Neuron (in vitro differentiated cells): ENCODE measurements around the gene ZMYM3.

Experiments used
- H2AFZ ChIP-seq: one replicate; pipeline ENCODE4 v1.6.1; 2013; ENCODE audit warnings: low read depth, mild to moderate bottlenecking, inconsistent platforms, low read length, moderate library complexity
- H3K27me3 ChIP-seq: one replicate; pipeline ENCODE4 v1.6.1; 2013; ENCODE audit warnings: low read length; ENCODE audit not compliant: insufficient read depth
- H3K36me3 ChIP-seq: one replicate; pipeline ENCODE4 v1.6.1; 2013; ENCODE audit warnings: low read length; ENCODE audit not compliant: insufficient read depth
- H3K4me1 ChIP-seq: one replicate; pipeline ENCODE4 v1.6.1; 2013; ENCODE audit warnings: low read length; ENCODE audit not compliant: insufficient read depth
- H3K4me3 ChIP-seq: 2 replicates; pipeline ENCODE4 v1.5.1; 2013; ENCODE audit warnings: mild to moderate bottlenecking, low read length, moderate library complexity
- H3K9me3 ChIP-seq: one replicate; pipeline ENCODE4 v1.6.1; 2013; ENCODE audit warnings: low read length

The ZMYM3 gene

GRCh38 chrX:71216485-71216884 lies 37.5 kb downstream of the ZMYM3 start:
- Histone ChIP-seq H3K36me3 (no peaks in the 10 kb centered on the region), H3K4me1 (no peaks in the 10 kb centered on the region), H2AFZ (no peak overlapping the region), H3K9me3 (no peaks in the 10 kb centered on the region), H3K4me3 (no peak overlapping the region), H3K27me3 (no peaks in the 10 kb centered on the region)

GRCh38 chrX:71215338-71215912 lies 38.5 kb downstream of the ZMYM3 start:
- no peaks in the 10 kb centered on the region for H3K27me3 ChIP-seq
- no peaks in the 10 kb centered on the region for H3K9me3 ChIP-seq
- no peaks in the 10 kb centered on the region for H3K4me1 ChIP-seq
- H3K4me3 ChIP-seq: no peak overlapping the region
- no peak overlapping the region for H2AFZ ChIP-seq
- no peaks in the 10 kb centered on the region for H3K36me3 ChIP-seq

- H3K4me1 ChIP-seq: no peaks in the 10 kb centered on the region
- no peaks in the 10 kb centered on the region for H3K36me3 ChIP-seq
- no peaks in the 10 kb centered on the region for H3K27me3 ChIP-seq
- H3K4me3 ChIP-seq: no peak overlapping the region
- no peak overlapping the region for H2AFZ ChIP-seq
- H3K9me3 ChIP-seq: no peaks in the 10 kb centered on the region
Measured at GRCh38 chrX:71214604-71215337, 39.2 kb downstream of the ZMYM3 start.

DNA sequence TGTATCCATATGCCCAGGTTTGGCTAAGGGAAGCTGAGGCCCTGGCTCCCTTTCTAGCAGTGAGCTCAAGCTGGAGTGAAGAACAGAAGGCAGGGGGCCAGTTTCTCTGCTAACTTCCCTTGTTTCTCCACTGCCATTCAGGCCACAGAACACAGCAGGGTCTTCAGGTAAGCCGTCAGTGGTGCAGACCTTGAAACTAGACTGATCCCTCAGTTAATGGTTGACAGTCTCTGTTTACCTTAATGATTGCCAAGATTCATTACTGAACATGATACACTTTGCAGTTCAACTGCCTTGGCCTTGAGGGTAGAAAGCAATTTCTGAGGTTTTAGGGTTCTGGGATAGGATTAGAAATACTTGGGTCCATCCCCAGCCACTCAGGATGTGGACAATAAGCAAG lies 39.8 kb downstream of the ZMYM3 start:
- no peaks in the 10 kb centered on the region for H3K36me3 ChIP-seq
- no peak overlapping the region for H3K4me3 ChIP-seq
- H3K27me3 ChIP-seq: no peaks in the 10 kb centered on the region
- H3K4me1 ChIP-seq: no peaks in the 10 kb centered on the region
- H3K9me3 ChIP-seq: no peaks in the 10 kb centered on the region
- H2AFZ ChIP-seq: no peak overlapping the region

- Histone ChIP-seq H3K4me1 (no peaks in the 10 kb centered on the region), H3K27me3 (no peaks in the 10 kb centered on the region), H3K9me3 (no peaks in the 10 kb centered on the region), H3K36me3 (no peaks in the 10 kb centered on the region), H3K4me3 (no peak overlapping the region), H2AFZ (no peak overlapping the region)
Measured at GRCh38 chrX:71212536-71212935, 41.4 kb downstream of the ZMYM3 start.

DNA sequence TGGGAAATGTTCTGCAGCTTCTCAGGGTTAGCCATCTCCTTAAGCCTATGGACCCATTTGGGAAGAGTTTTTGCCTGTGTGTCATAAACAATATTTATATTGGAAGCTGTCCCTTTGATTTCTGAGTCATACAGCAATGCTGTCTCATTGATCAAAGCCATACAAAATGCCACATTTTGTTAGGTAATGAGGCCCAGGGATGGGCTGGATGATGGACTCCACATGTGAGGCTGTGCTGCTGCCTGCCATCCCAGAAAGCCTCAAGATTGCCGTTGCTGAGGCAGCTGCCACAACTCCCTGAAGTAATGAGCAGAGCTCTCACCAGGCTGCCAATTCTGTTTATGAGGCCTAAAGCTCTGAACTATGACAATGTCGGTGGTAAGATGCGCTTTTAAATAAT lies 43.1 kb downstream of the ZMYM3 start:
- no peaks in the 10 kb centered on the region for H3K4me1 ChIP-seq
- H3K4me3 ChIP-seq: no peak overlapping the region
- no peaks in the 10 kb centered on the region for H3K27me3 ChIP-seq
- H3K36me3 ChIP-seq: no peaks in the 10 kb centered on the region
- no peaks in the 10 kb centered on the region for H3K9me3 ChIP-seq
- no peak overlapping the region for H2AFZ ChIP-seq

DNA sequence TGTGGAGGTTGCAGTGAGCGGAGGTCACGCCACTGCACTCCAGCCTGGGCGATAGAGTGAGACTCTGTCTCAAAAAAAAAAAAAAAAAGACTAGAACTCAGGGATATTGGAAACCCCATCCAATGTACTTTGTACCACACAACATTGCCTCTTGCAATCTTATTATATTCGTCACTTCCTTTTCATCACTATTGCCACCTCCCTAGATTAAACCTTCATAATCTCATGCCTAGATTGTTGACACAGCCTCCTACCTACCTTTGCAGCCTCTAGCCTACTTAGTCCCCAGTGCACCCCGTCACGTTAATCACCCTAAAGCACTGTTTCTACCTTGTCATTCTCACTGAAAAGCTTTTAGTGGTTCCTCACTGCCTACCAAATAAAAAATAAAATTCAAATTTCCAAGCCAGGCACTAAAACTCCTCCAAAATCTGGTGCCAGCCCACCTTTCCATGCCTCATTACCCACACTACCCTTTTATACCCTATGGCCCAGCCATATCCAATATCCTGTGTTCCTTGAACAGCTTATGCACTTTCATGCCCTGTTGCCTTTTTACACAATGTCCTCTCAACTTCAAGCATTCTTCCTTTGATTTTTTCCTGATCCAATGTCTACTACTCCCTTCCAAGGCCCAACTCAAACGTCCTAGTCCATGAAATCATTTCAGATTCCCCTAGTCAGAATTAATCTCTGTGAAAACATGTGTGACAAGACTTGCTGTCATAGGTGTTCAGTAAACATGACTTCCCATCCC lies 54.5 kb downstream of the ZMYM3 start:
- H2AFZ ChIP-seq: no peak overlapping the region
- peaks cover 4% of the 10 kb centered on the region for H3K4me1 ChIP-seq
- H3K36me3 ChIP-seq: no peaks in the 10 kb centered on the region
- H3K4me3 ChIP-seq: no peak overlapping the region
- H3K9me3 ChIP-seq: no peaks in the 10 kb centered on the region
- H3K27me3 ChIP-seq: no peaks in the 10 kb centered on the region

DNA sequence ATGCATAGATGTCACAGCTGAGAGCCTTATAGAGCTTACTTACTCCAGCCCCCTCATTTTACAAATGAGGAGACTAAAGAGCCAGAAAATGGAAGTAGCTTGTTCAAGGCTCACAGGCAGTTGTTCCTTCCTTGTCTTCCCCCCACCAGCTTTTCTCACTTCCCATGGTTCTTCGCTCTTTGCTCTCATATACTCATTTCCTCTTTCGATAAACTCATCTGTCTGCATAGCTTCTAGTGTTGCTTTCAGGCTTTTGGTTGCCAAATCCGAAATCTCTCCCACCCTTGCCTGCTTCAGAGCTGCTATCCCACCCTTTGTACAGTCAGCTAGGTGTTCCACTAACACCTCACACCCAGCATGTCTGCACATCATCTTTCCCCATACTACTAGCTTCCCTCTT lies 55.9 kb downstream of the ZMYM3 start:
- Histone ChIP-seq H2AFZ (no peak overlapping the region), H3K27me3 (no peaks in the 10 kb centered on the region), H3K4me1 (peaks cover 4% of the 10 kb centered on the region), H3K36me3 (no peaks in the 10 kb centered on the region), H3K4me3 (no peak overlapping the region), H3K9me3 (no peaks in the 10 kb centered on the region)

- Histone ChIP-seq H3K9me3 (no peaks in the 10 kb centered on the region), H2AFZ (no peak overlapping the region), H3K4me1 (peaks cover 4% of the 10 kb centered on the region), H3K4me3 (no peak overlapping the region), H3K36me3 (no peaks in the 10 kb centered on the region), H3K27me3 (no peaks in the 10 kb centered on the region)
Measured at GRCh38 chrX:71195964-71196649, 57.8 kb downstream of the ZMYM3 start.

GRCh38 chrX:71191248-71191647 lies 62.7 kb downstream of the ZMYM3 start:
- Histone ChIP-seq H3K27me3 (no peaks in the 10 kb centered on the region), H3K36me3 (no peaks in the 10 kb centered on the region), H3K9me3 (no peaks in the 10 kb centered on the region), H3K4me3 (no peak overlapping the region), H2AFZ (peak overlapping the region; percentile 51), H3K4me1 (no peaks in the 10 kb centered on the region)
